HepG2 (cell line): Measurements from ENCODE around the gene PDE2A. TPM values are rescaled to one million over a fixed set of nuclear protein-coding genes. Genes with fewer than 3 reads are reported as not detected.

ENCODE experiments used
- BORCS8-MEF2B ChIP-seq: sonication (generic); formaldehyde crosslinking; IDR thresholded peaks from 2 replicates; pipeline ENCODE4 v1.8.0; 2022; ENCODE audit warnings: mild to moderate bottlenecking, missing genetic modification reagents
- DZIP1 ChIP-seq: sonication (generic); formaldehyde crosslinking; IDR thresholded peaks from 2 replicates; pipeline ENCODE4 v1.5.0; 2020; ENCODE audit warnings: mild to moderate bottlenecking, missing genetic modification reagents
- GFI1 ChIP-seq: sonication (generic); formaldehyde crosslinking; IDR thresholded peaks from 2 replicates; pipeline ENCODE4 v1.5.0; 2020; ENCODE audit warnings: missing genetic modification reagents, mild to moderate bottlenecking, borderline replicate concordance
- HMGXB3 ChIP-seq: sonication (generic); formaldehyde crosslinking; IDR thresholded peaks from 2 replicates; pipeline ENCODE4 v1.4.0; 2020; ENCODE audit warnings: missing genetic modification reagents, borderline replicate concordance
- HNF1B ChIP-seq: sonication (generic); formaldehyde crosslinking; IDR thresholded peaks from 2 replicates; pipeline ENCODE4 v1.5.1; 2020; ENCODE audit warnings: mild to moderate bottlenecking, moderate library complexity, missing genetic modification reagents
- HOXA9 ChIP-seq: sonication (generic); formaldehyde crosslinking; IDR thresholded peaks from 2 replicates; pipeline ENCODE4 v1.8.1; 2022; ENCODE audit warnings: missing genetic modification reagents, mild to moderate bottlenecking, moderate library complexity, borderline replicate concordance
- MTF2 ChIP-seq: sonication (generic); formaldehyde crosslinking; IDR thresholded peaks from 2 replicates; pipeline ENCODE4 v1.5.0; 2020; ENCODE audit warnings: missing genetic modification reagents, borderline replicate concordance
- POLR2A ChIP-seq, 2 experiments: IDR thresholded peaks; 2 replicates each; pipeline ENCODE4 v1.6.1; 2011; ENCODE audit warnings: low read depth in 2 of 2, low read length in 2 of 2, mild to moderate bottlenecking in 1 of 2, moderate library complexity in 1 of 2; ENCODE audit not compliant: insufficient read depth in 1 of 2
- RAD21 ChIP-seq: fragments of 450-650 bp; formaldehyde crosslinking; IDR thresholded peaks from 2 replicates; pipeline ENCODE4 v1.5.0; 2020; ENCODE audit warnings: mild to moderate bottlenecking
- SMARCE1 ChIP-seq: fragments of 450-650 bp; IDR thresholded peaks from 2 replicates; pipeline ENCODE4 v1.6.1; 2017; ENCODE audit warnings: borderline replicate concordance
- STAG1 ChIP-seq: sonication (generic); formaldehyde crosslinking; IDR thresholded peaks from 2 replicates; pipeline ENCODE4 v1.4.0; 2020; ENCODE audit warnings: missing genetic modification reagents
- TARDBP ChIP-seq: sonication (generic); formaldehyde crosslinking; IDR thresholded peaks from 2 replicates; pipeline ENCODE4 v1.8.0; 2022; ENCODE audit warnings: mild to moderate bottlenecking, missing genetic modification reagents
- TBX2 ChIP-seq: sonication (generic); formaldehyde crosslinking; IDR thresholded peaks from 2 replicates; pipeline ENCODE4 v1.5.0; 2020; ENCODE audit warnings: missing genetic modification reagents, mild to moderate bottlenecking, borderline replicate concordance
- ZFP36L2 ChIP-seq: sonication (generic); formaldehyde crosslinking; IDR thresholded peaks from 2 replicates; pipeline ENCODE4 v1.4.0; 2020; ENCODE audit warnings: missing genetic modification reagents
- ZNF160 ChIP-seq: sonication (generic); formaldehyde crosslinking; IDR thresholded peaks from 2 replicates; pipeline ENCODE4 v1.8.0; 2022; ENCODE audit warnings: mild to moderate bottlenecking, inconsistent platforms, missing genetic modification reagents
- ZNF335 ChIP-seq: sonication (generic); formaldehyde crosslinking; IDR thresholded peaks from 2 replicates; pipeline ENCODE4 v1.4.0; 2020; ENCODE audit warnings: missing genetic modification reagents
- ZNF501 ChIP-seq: sonication (generic); formaldehyde crosslinking; IDR thresholded peaks from 2 replicates; pipeline ENCODE4 v1.5.1; 2020; ENCODE audit warnings: mild to moderate bottlenecking, moderate library complexity, missing genetic modification reagents
- ZNF580 ChIP-seq: IDR thresholded peaks from 2 replicates; pipeline ENCODE4 v1.6.1; 2016; ENCODE audit warnings: low read depth, borderline replicate concordance
- ZNF792 ChIP-seq: IDR thresholded peaks from 2 replicates; pipeline ENCODE4 v1.6.1; 2016
- ZSCAN12 ChIP-seq: sonication (generic); formaldehyde crosslinking; IDR thresholded peaks from 2 replicates; pipeline ENCODE4 v1.9.0; 2021; ENCODE audit warnings: mild to moderate bottlenecking, missing genetic modification reagents
- polyA plus RNA-seq, 8 experiments: library from polyadenylated mRNA; depleted of rRNA in 3 of 8; stranded (reverse) in 7 of 8; unstranded in 1 of 8; fragments of >200 nt; fragmentation: Illumina TruSeq in 4 of 8; extraction: Trizol in 4 of 8; gene quantifications; 2 replicates each; pipeline versions ENCODE4 v1.2.1 to v1.2.3, GENCODE V29; 2011 to 2016; ENCODE audit warnings: low read depth in 4 of 8, missing spikeins in 1 of 8, mixed read lengths in 1 of 8; ENCODE audit not compliant: insufficient read depth in 1 of 8
- total RNA-seq, 5 experiments: library from RNA; depleted of rRNA; stranded (reverse); fragments of >200 nt; fragmentation: Illumina TruSeq; extraction: Trizol; gene quantifications; 2 replicates each; pipeline ENCODE4 v1.2.3, GENCODE V29; 2016; ENCODE audit warnings: low read depth in 1 of 5
- TF ChIP-seq, protein P1 (sequence below): sonication (generic); formaldehyde crosslinking; IDR thresholded peaks from 2 replicates; pipeline ENCODE4 v1.8.1; 2023; ENCODE audit warnings: mild to moderate bottlenecking, missing genetic modification reagents

PDE2A gene
- total and polyA plus RNA-seq, 2 of the 13 experiments (the other 11 are each of a cell fraction or from before 2014, with no cell fraction given): 3.1 TPM; not detected in 1

- TF ChIP-seq SMARCE1 (no peak), ZNF580 (0 out of 2 replicates have a peak, but pooled peaks have one; percentile 33), RAD21 (CRISPR knock-in tag) (peak; percentile 97), ZFP36L2 (CRISPR knock-in tag) (0 out of 2 replicates have a peak, but pooled peaks have one; percentile 17), HMGXB3 (CRISPR knock-in tag) (no peak), ZNF501 (CRISPR knock-in tag) (peak; percentile 56; the same call in 1 of the 2 replicates), POLR2A (IDR thresholded peaks at IDR 0.05; ENCODE audit: insufficient read depth in 1 of 2, low read depth in 2 of 2, low read length in 2 of 2) (no peak), TARDBP (CRISPR knock-in tag) (0 out of 2 replicates have a peak, but pooled peaks have one; percentile 32), STAG1 (CRISPR knock-in tag) (peak; percentile 92), HNF1B (CRISPR knock-in tag) (0 out of 2 replicates have a peak, but pooled peaks have one; percentile 18), DZIP1 (CRISPR knock-in tag) (0 out of 2 replicates have a peak, but pooled peaks have one; percentile 45), ZSCAN12 (CRISPR knock-in tag) (no peak), ZNF160 (CRISPR knock-in tag) (no peak), BORCS8-MEF2B (peak; percentile 60), ZNF335 (no peak), ZNF792 (CRISPR knock-in tag) (0 out of 2 replicates have a peak, but pooled peaks have one; percentile 30), MTF2 (CRISPR knock-in tag) (peak; percentile 97), GFI1 (CRISPR knock-in tag) (no peak), HOXA9 (CRISPR knock-in tag) (no peak), TBX2 (CRISPR knock-in tag) (peak; percentile 53; the same call in 1 of the 2 replicates)
- TF ChIP-seq, protein P1, sequence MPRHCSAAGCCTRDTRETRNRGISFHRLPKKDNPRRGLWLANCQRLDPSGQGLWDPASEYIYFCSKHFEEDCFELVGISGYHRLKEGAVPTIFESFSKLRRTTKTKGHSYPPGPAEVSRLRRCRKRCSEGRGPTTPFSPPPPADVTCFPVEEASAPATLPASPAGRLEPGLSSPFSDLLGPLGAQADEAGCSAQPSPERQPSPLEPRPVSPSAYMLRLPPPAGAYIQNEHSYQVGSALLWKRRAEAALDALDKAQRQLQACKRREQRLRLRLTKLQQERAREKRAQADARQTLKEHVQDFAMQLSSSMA: no peak
Observed at GRCh38 chr11:72642884-72643522, 31.2 kb downstream of the PDE2A start (continued).
